OCI-LY7 (cell line): Measurements from ENCODE around the gene RHOU. TPM values are rescaled to one million over a fixed set of nuclear protein-coding genes. Genes with fewer than 3 reads are reported as not detected.

Source experiments
- BruUV-seq: library from RNA; stranded (reverse); fragments of 400-500 nt; replicated peaks from 2 replicates; lab custom pipeline; 2021; lab: Mats Ljungman, UMichigan
- CTCF ChIA-PET: fragments of 300-600 bp; sonication (Branson Sonifier 250); formaldehyde crosslinking; loops from one replicate; lab custom pipeline; 2022; ENCODE audit warnings: antibody characterized with exemption; ENCODE audit not compliant: unreplicated experiment; lab: Charles Lee
- POLR2A ChIA-PET: fragments of 300-600 bp; sonication (Branson Sonifier 250); formaldehyde crosslinking; loops from one replicate; lab custom pipeline; 2022; ENCODE audit warnings: antibody characterized with exemption; lab: Charles Lee
- DNase-seq: peaks from one replicate; pipeline ENCODE4 v3.0.0-alpha.2; 2015; ENCODE audit warnings: low spot score
- H2AFZ ChIP-seq: fragments of 200-600 bp; sonication (generic), shearing (Covaris generic); 2 replicates; pipeline ENCODE4 v1.6.1; 2014; ENCODE audit warnings: mild to moderate bottlenecking, antibody characterized with exemption, low read length, moderate library complexity
- H3K27ac ChIP-seq: fragments of 200-600 bp; sonication (generic); 2 replicates; pipeline ENCODE4 v1.5.1; 2014; ENCODE audit warnings: mixed run types, low read depth, mild to moderate bottlenecking, moderate library complexity, low read length, inconsistent platforms; ENCODE audit not compliant: poor library complexity, severe bottlenecking
- H3K36me3 ChIP-seq: fragments of 200-600 bp; sonication (generic); 2 replicates; pipeline ENCODE4 v1.6.1; 2014; ENCODE audit warnings: mild to moderate bottlenecking, antibody characterized with exemption, low read length, moderate library complexity, mixed read lengths; ENCODE audit not compliant: insufficient read depth
- H3K4me1 ChIP-seq: fragments of 200-600 bp; sonication (generic); 2 replicates; pipeline ENCODE4 v1.5.1; 2014; ENCODE audit warnings: mild to moderate bottlenecking, low read length; ENCODE audit not compliant: insufficient read depth, poor library complexity, severe bottlenecking
- H3K4me2 ChIP-seq: fragments of 200-600 bp; sonication (generic); 2 replicates; pipeline ENCODE4 v1.6.1; 2014; ENCODE audit warnings: mild to moderate bottlenecking, low read length
- H3K4me3 ChIP-seq: fragments of 200-600 bp; sonication (generic); 2 replicates; pipeline ENCODE4 v1.5.1; 2014; ENCODE audit warnings: mild to moderate bottlenecking, low read depth, low read length; ENCODE audit not compliant: poor library complexity, severe bottlenecking
- H3K79me2 ChIP-seq: fragments of 200-600 bp; sonication (generic); 2 replicates; pipeline ENCODE4 v1.6.1; 2016; ENCODE audit warnings: low read depth, mild to moderate bottlenecking, low read length, moderate library complexity, mixed read lengths; ENCODE audit not compliant: insufficient read depth
- H3K9me2 ChIP-seq: fragments of 200-600 bp; sonication (generic); 2 replicates; pipeline ENCODE4 v1.6.1; 2016; ENCODE audit warnings: mild to moderate bottlenecking, low read length, mixed read lengths; ENCODE audit not compliant: insufficient read depth
- H3K9me3 ChIP-seq: fragments of 200-600 bp; sonication (generic); 2 replicates; pipeline ENCODE4 v1.6.1; 2014; ENCODE audit warnings: mild to moderate bottlenecking, mixed run types, low read length, mixed read lengths
- H4K20me1 ChIP-seq: fragments of 200-600 bp; sonication (generic); 2 replicates; pipeline ENCODE4 v1.6.1; 2014; ENCODE audit warnings: mild to moderate bottlenecking, antibody characterized with exemption, low read length, moderate library complexity, mixed read lengths; ENCODE audit not compliant: insufficient read depth
- CTCF ChIP-seq: fragments of 200-600 bp; sonication (generic); conservative IDR thresholded peaks from 2 replicates; pipeline ENCODE4 v1.5.1; 2014; ENCODE audit warnings: mild to moderate bottlenecking, antibody characterized with exemption, low read length, moderate library complexity, mixed read lengths
- EZH2phosphoT487 ChIP-seq: fragments of 200-600 bp; sonication (generic); IDR thresholded peaks from 2 replicates; pipeline ENCODE4 v1.6.1; 2018; ENCODE audit warnings: low read depth, borderline replicate concordance, mild to moderate bottlenecking, mixed run types, antibody characterized with exemption, low read length, moderate library complexity, mixed read lengths
- intact Hi-C: fragments of 100-400 bp; cut with micrococcal nuclease; formaldehyde crosslinking; loops from one replicate; pipeline ENCODE4 v1.10.0; 2022; ENCODE audit not compliant: unreplicated experiment
- total RNA-seq, 2 experiments: library from RNA; depleted of rRNA in 1 of 2; stranded (reverse); fragments of >200 nt in 1 of 2; shearing (Covaris generic) in 1 of 2; gene quantifications; 2 replicates each; pipeline ENCODE4 v1.2.3, GENCODE V29; 2014 to 2022

Gene RHOU
- total RNA-seq, 2 experiments from 2014 or later = not detected

GRCh38 chr1:228732426-228732825, 2.9 kb upstream of the RHOU start:
- no TSS peak for BruUV-seq
- no peak overlapping the region for H3K27ac ChIP-seq
- no peak for TF ChIP-seq EZH2phosphoT487
- TF ChIP-seq CTCF = no peak
- H4K20me1 ChIP-seq = no peaks in the 10 kb centered on the region
- H3K79me2 ChIP-seq = no peaks in the 10 kb centered on the region
- no peaks in the 10 kb centered on the region for H3K4me1 ChIP-seq
- ChIA-PET POLR2A (no interaction called here), CTCF (no interaction called here)
- H3K9me2 ChIP-seq = no peaks in the 10 kb centered on the region
- H2AFZ ChIP-seq = no peak overlapping the region
- intact Hi-C loops = no loop called here
- no peak for DNase-seq
- H3K4me3 ChIP-seq = no peak overlapping the region
- no peak overlapping the region for H3K4me2 ChIP-seq
- no peaks in the 10 kb centered on the region for H3K36me3 ChIP-seq
- H3K9me3 ChIP-seq = no peaks in the 10 kb centered on the region

- H3K9me2 ChIP-seq = no peaks in the 10 kb centered on the region
- TF ChIP-seq EZH2phosphoT487 (no peak), CTCF (no peak)
- POLR2A ChIA-PET = no interaction called here
- no peaks in the 10 kb centered on the region for H3K9me3 ChIP-seq
- intact Hi-C loops = no loop called here
- H3K79me2 ChIP-seq = no peaks in the 10 kb centered on the region
- no peak overlapping the region for H3K27ac ChIP-seq
- H3K4me1 ChIP-seq = no peaks in the 10 kb centered on the region
- no TSS peak for BruUV-seq
- no peak for DNase-seq
- no peak overlapping the region for H3K4me3 ChIP-seq
- H4K20me1 ChIP-seq = no peaks in the 10 kb centered on the region; the same call in 1 of the 2 replicates
- no peak overlapping the region for H2AFZ ChIP-seq
- CTCF ChIA-PET = no interaction called here
- H3K4me2 ChIP-seq = no peak overlapping the region
- no peaks in the 10 kb centered on the region for H3K36me3 ChIP-seq
Measured at GRCh38 chr1:228733576-228733975, 1.7 kb upstream of the RHOU start.

- no peak overlapping the region for H2AFZ ChIP-seq
- DNase-seq = no peak
- no peaks in the 10 kb centered on the region for H3K9me3 ChIP-seq
- H3K9me2 ChIP-seq = no peaks in the 10 kb centered on the region
- ChIA-PET POLR2A (no interaction called here), CTCF (no interaction called here)
- no peaks in the 10 kb centered on the region for H3K79me2 ChIP-seq
- no peaks in the 10 kb centered on the region for H3K36me3 ChIP-seq
- H4K20me1 ChIP-seq = no peaks in the 10 kb centered on the region; the same call in 1 of the 2 replicates
- H3K4me2 ChIP-seq = no peak overlapping the region
- no peak overlapping the region for H3K27ac ChIP-seq
- H3K4me1 ChIP-seq = no peaks in the 10 kb centered on the region
- no peak overlapping the region for H3K4me3 ChIP-seq
- TF ChIP-seq CTCF = no peak
- no peak for TF ChIP-seq EZH2phosphoT487
- no TSS peak for BruUV-seq
- intact Hi-C loops = no loop called here
Measured at GRCh38 chr1:228735871-228736586, 750 bp downstream of the RHOU start.
